ENCODE data around the gene TPCN1. TPM values are rescaled to one million over a fixed set of nuclear protein-coding genes. Genes with fewer than 3 reads are reported as not detected.

Gene TPCN1
- total and polyA plus RNA-seq, 2 of the 8 experiments (the other 6 are each of a cell fraction or from before 2014, with no cell fraction given): 14.9 to 21.4 TPM

DNA sequence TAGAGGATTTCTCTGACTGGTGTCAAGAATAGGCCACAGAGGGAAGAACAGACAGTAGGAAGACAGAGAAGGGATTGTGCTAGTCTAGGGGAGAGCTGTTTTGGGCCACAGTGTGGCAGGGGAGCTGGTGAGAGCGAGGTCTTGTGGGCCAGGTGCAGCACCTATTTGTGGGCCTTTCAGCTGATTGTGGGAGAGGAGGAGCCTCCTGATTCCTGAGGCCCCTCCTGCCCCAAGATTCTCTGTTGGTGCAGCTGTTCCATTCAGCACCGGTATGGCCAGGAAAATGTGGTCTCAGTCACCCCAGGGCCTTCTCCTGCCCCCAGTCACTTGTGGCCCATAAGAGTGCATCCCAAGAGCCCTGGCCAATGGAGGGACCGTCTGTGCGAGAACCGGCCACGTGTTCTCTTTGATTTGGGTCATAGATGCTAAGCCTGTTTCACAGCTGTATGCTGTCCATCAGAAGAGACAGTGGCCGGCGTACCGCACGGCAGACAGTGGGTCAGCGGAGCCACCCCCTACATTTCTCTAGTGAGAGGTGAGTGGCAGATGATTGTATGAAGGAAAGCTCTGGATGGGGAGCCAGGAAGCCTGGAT is 27.7 kb downstream of the TPCN1 start:
- Histone ChIP-seq H3K4me2 (ENCODE audit: insufficient read depth in 1 of 2, low read depth in 2 of 2, low read length in 2 of 2) (no peak overlapping the region), H4K20me1 (replicated peaks in 1 of 2; ENCODE audit: control insufficient read depth in 1 of 2, insufficient read depth in 2 of 2, low read length in 2 of 2) (no peaks in the 10 kb centered on the region), H3K56ac (replicated peaks; ENCODE audit: insufficient read length, low read depth, low read length) (no peak overlapping the region), H3K23me2 (ENCODE audit: low read depth, low read length) (no peaks in the 10 kb centered on the region; the same call in 1 of the 2 replicates), H4K91ac (replicated peaks; ENCODE audit: insufficient read length, low read length) (no peak overlapping the region), H3K14ac (ENCODE audit: insufficient read length) (no peak overlapping the region), H2BK12ac (ENCODE audit: low read depth, low read length) (no peak overlapping the region; the same call in 1 of the 2 replicates), H2AK5ac (ENCODE audit: low read depth, low read length) (no peak overlapping the region), H4K5ac (ENCODE audit: insufficient read length, low read depth, low read length) (no peak overlapping the region), H3K4me1 (replicated peaks in 1 of 4; ENCODE audit: control insufficient read depth in 3 of 4, insufficient read depth in 4 of 4, low read length in 3 of 4) (peaks cover 14 to 31% (median 17%) of the 10 kb centered on the region in 4 experiments), H3K4ac (replicated peaks; ENCODE audit: insufficient read length, low read depth, low read length) (no peak overlapping the region), H3K4me3 (ENCODE audit: extremely low read depth in 1 of 4, insufficient read depth in 2 of 4, low read depth in 3 of 4, low read length in 4 of 4) (no peak overlapping the region), H3K27me3 (replicated peaks in 1 of 4; ENCODE audit: control insufficient read depth in 3 of 4, extremely low read depth in 1 of 4, insufficient read depth in 3 of 4, low read length in 3 of 4) (no peaks in the 10 kb centered on the region), H2BK120ac (replicated peaks; ENCODE audit: low read depth, low read length) (no peak overlapping the region), H3K9ac (replicated peaks in 1 of 4; ENCODE audit: extremely low read depth in 1 of 4, low read depth in 3 of 4, low read length in 3 of 4) (no peak overlapping the region; a peak in 1 of 7 replicates), H2AFZ (ENCODE audit: low read length) (no peak overlapping the region), H3K9me3 (ENCODE audit: insufficient read depth in 2 of 2, low read depth in 1 of 2, low read length in 1 of 2) (no peaks in the 10 kb centered on the region), H4K8ac (ENCODE audit: extremely low read depth, insufficient read depth, low read length) (no peak overlapping the region), H3K27ac (ENCODE audit: low read depth, low read length) (no peak overlapping the region), H3K36me3 (ENCODE audit: control insufficient read depth in 2 of 4, insufficient read depth in 4 of 4, low read length in 3 of 4) (no peaks in the 10 kb centered on the region), H2BK5ac (ENCODE audit: low read depth, low read length) (peak overlapping the region; percentile 7; the same call in 1 of the 2 replicates), H3K23ac (ENCODE audit: insufficient read length) (no peak overlapping the region), H2BK20ac (ENCODE audit: low read length) (no peak overlapping the region), H3K18ac (ENCODE audit: extremely low read depth, low read length) (no peak overlapping the region), H3K79me2 (ENCODE audit: control insufficient read depth in 1 of 2, insufficient read depth in 2 of 2, low read length in 2 of 2) (no peaks in the 10 kb centered on the region), H2BK15ac (ENCODE audit: low read length) (no peak overlapping the region), H3K79me1 (ENCODE audit: low read depth, low read length) (no peaks in the 10 kb centered on the region)
- FAIRE-seq (no peak), DNase-seq (ENCODE audit: low read depth in 1 of 2, low spot score in 2 of 2) (no peak)
- CTCF ChIA-PET (ENCODE audit: partially characterized antibody): interaction anchor here (0.7 to 1.8 kb wide), 7 partner anchors 16 to 99 kb away, joined by 3 to 9 read pairs (median 3); no protein-coding TSS in a partner anchor
- POLR2A ChIA-PET (ENCODE audit: partially characterized antibody): interaction anchor here (1.1 to 1.4 kb wide), 2 partner anchors 16 to 27 kb away, joined by 3 to 4 read pairs; partner anchors contain the start of gene TPCN1
- 94% methylated on average over 11 of the region's 11 CpGs; no CpG with 5 or more reads in 1 of the 2 experiments for WGBS, 2 experiments (ENCODE audit: extremely low coverage in 1 of 2, insufficient coverage in 1 of 2, insufficient read length in 1 of 2, insufficient replicate concordance in 2 of 2, low coverage in 1 of 2, low lambda C conversion rate in 2 of 2, missing lambda C conversion rate in 1 of 2)
- no peak for TF ChIP-seq EP300 (IDR thresholded peaks at IDR 0.05; ENCODE audit: borderline replicate concordance in 1 of 2, low read depth in 2 of 2, low read length in 2 of 2)
- no peak for TF ChIP-seq SP2 (IDR thresholded peaks at IDR 0.05; ENCODE audit: low read length)
- no peak for TF ChIP-seq KDM1A (IDR thresholded peaks at IDR 0.05; ENCODE audit: borderline replicate concordance, low read length)

Data from H1 (cell line).